GM19372 (cell line): ENCODE measurements around the gene TCF4.

ENCODE experiments used
- ATAC-seq: cut with Tn5 transposase; IDR thresholded peaks from one replicate; pipeline ENCODE4 v1.9.1; 2021; ENCODE audit warnings: mild to moderate bottlenecking, low read depth, moderate library complexity; ENCODE audit not compliant: unreplicated experiment

The TCF4 gene

GRCh38 chr18:55361492-55362250, 226.3 kb downstream of the TCF4 start:
- no peak for ATAC-seq

- ATAC-seq = no peak
These were observed 227.9 kb downstream of the TCF4 start for GRCh38 chr18:55360061-55360460.

- no peak for ATAC-seq
These were observed 231.2 kb downstream of the TCF4 start for GRCh38 chr18:55356815-55357214.

GRCh38 chr18:55355223-55355622, 232.8 kb downstream of the TCF4 start:
- ATAC-seq = no peak

- ATAC-seq = no peak
These were observed 233.2 kb downstream of the TCF4 start for GRCh38 chr18:55354795-55355194.

GRCh38 chr18:55353806-55354205, 234.2 kb downstream of the TCF4 start:
- ATAC-seq = no peak

GRCh38 chr18:55353391-55353790, 234.6 kb downstream of the TCF4 start:
- no peak for ATAC-seq

- ATAC-seq = no peak
These were observed 235.8 kb downstream of the TCF4 start for GRCh38 chr18:55351980-55352714.

- ATAC-seq = no peak
These were observed 236.7 kb downstream of the TCF4 start for GRCh38 chr18:55351241-55351691.

- ATAC-seq = no peak
These were observed 238.3 kb downstream of the TCF4 start for GRCh38 chr18:55349685-55350084.

- ATAC-seq = no peak
These were observed 240.8 kb downstream of the TCF4 start for GRCh38 chr18:55346961-55347740.

GRCh38 chr18:55346387-55346786, 241.6 kb downstream of the TCF4 start:
- ATAC-seq = no peak

- no peak for ATAC-seq
These were observed 242.7 kb downstream of the TCF4 start for GRCh38 chr18:55345103-55345950.

- no peak for ATAC-seq
These were observed 244.5 kb downstream of the TCF4 start for GRCh38 chr18:55343396-55344073.

GRCh38 chr18:55340998-55341397, 247.0 kb downstream of the TCF4 start:
- no peak for ATAC-seq

GRCh38 chr18:55339990-55340389, 248.0 kb downstream of the TCF4 start:
- ATAC-seq = no peak

GRCh38 chr18:55338978-55339650, 248.9 kb downstream of the TCF4 start:
- ATAC-seq = no peak

GRCh38 chr18:55337908-55338521, 250.0 kb downstream of the TCF4 start:
- no peak for ATAC-seq

GRCh38 chr18:55337138-55337537, 250.9 kb downstream of the TCF4 start:
- ATAC-seq = no peak
